ENCODE results near the gene AHNAK.
A peak's percentile ranks its signal among the peaks of the same experiment; 100 is the strongest.
"Not testable (repeated sequence)": the region's sequence is repeated elsewhere in the genome, so short reads cannot be mapped to it uniquely, and the experiment has no call there.

AHNAK gene

GRCh38 chr11:62450543-62451240, 95.9 kb downstream of the AHNAK start:
- DNase-seq = no peak
- in situ Hi-C loops (cut with MboI; ENCODE audit: low pct_unique_long_range_greater_than_20kb, low sequenced_read_pairs) = no loop called here

GRCh38 chr11:62449912-62450311, 96.7 kb downstream of the AHNAK start:
- DNase-seq; in situ Hi-C loops (cut with MboI; ENCODE audit: low pct_unique_long_range_greater_than_20kb, low sequenced_read_pairs): not testable (repeated sequence)

GRCh38 chr11:62449451-62449851, 97.2 kb downstream of the AHNAK start:
- in situ Hi-C loops (cut with MboI; ENCODE audit: low pct_unique_long_range_greater_than_20kb, low sequenced_read_pairs) = no loop called here
- DNase-seq = no peak

GRCh38 chr11:62446091-62446490, 100.5 kb downstream of the AHNAK start:
- in situ Hi-C loops (cut with MboI; ENCODE audit: low pct_unique_long_range_greater_than_20kb, low sequenced_read_pairs) = no loop called here
- DNase-seq = no peak

GRCh38 chr11:62445314-62445740, 101.3 kb downstream of the AHNAK start:
- no peak for DNase-seq
- in situ Hi-C loops (cut with MboI; ENCODE audit: low pct_unique_long_range_greater_than_20kb, low sequenced_read_pairs) = no loop called here

- no peak for DNase-seq
- in situ Hi-C loops (cut with MboI; ENCODE audit: low pct_unique_long_range_greater_than_20kb, low sequenced_read_pairs) = no loop called here
Measured at GRCh38 chr11:62444835-62445234, 101.8 kb downstream of the AHNAK start.

GRCh38 chr11:62444236-62444833, 102.3 kb downstream of the AHNAK start:
- peak; percentile 40 for DNase-seq
- in situ Hi-C loops (cut with MboI; ENCODE audit: low pct_unique_long_range_greater_than_20kb, low sequenced_read_pairs) = no loop called here

GRCh38 chr11:62443390-62444235, 103.0 kb downstream of the AHNAK start:
- no peak for DNase-seq
- in situ Hi-C loops (cut with MboI; ENCODE audit: low pct_unique_long_range_greater_than_20kb, low sequenced_read_pairs) = no loop called here

- in situ Hi-C loops (cut with MboI; ENCODE audit: low pct_unique_long_range_greater_than_20kb, low sequenced_read_pairs) = no loop called here
- DNase-seq = no peak
Measured at GRCh38 chr11:62439785-62440602, 106.6 kb downstream of the AHNAK start.

- in situ Hi-C loops (cut with MboI; ENCODE audit: low pct_unique_long_range_greater_than_20kb, low sequenced_read_pairs) = no loop called here
- no peak for DNase-seq
Measured at GRCh38 chr11:62438641-62439040, 108.0 kb downstream of the AHNAK start.

GRCh38 chr11:62437616-62438015, 109.0 kb downstream of the AHNAK start:
- in situ Hi-C loops (cut with MboI; ENCODE audit: low pct_unique_long_range_greater_than_20kb, low sequenced_read_pairs) = no loop called here
- DNase-seq = no peak

- in situ Hi-C loops (cut with MboI; ENCODE audit: low pct_unique_long_range_greater_than_20kb, low sequenced_read_pairs) = no loop called here
- no peak for DNase-seq
Measured at GRCh38 chr11:62435846-62436660, 110.6 kb downstream of the AHNAK start.

GRCh38 chr11:62433904-62434276, 112.7 kb downstream of the AHNAK start:
- no peak for DNase-seq
- in situ Hi-C loops (cut with MboI; ENCODE audit: low pct_unique_long_range_greater_than_20kb, low sequenced_read_pairs) = no loop called here

- in situ Hi-C loops (cut with MboI; ENCODE audit: low pct_unique_long_range_greater_than_20kb, low sequenced_read_pairs) = no loop called here
- no peak for DNase-seq
Measured at GRCh38 chr11:62433141-62433903, 113.3 kb downstream of the AHNAK start.

GRCh38 chr11:62432695-62433094, 113.9 kb downstream of the AHNAK start:
- in situ Hi-C loops (cut with MboI; ENCODE audit: low pct_unique_long_range_greater_than_20kb, low sequenced_read_pairs) = no loop called here
- no peak for DNase-seq

GRCh38 chr11:62431171-62431901, 115.3 kb downstream of the AHNAK start:
- in situ Hi-C loops (cut with MboI; ENCODE audit: low pct_unique_long_range_greater_than_20kb, low sequenced_read_pairs) = no loop called here
- DNase-seq = no peak

GRCh38 chr11:62430425-62430824, 116.2 kb downstream of the AHNAK start:
- in situ Hi-C loops (cut with MboI; ENCODE audit: low pct_unique_long_range_greater_than_20kb, low sequenced_read_pairs) = no loop called here

More at GRCh38 chr11:62430425-62430824, 116.2 kb downstream of the AHNAK start:
- no peak for DNase-seq

Measured in KBM-7 (cell line).